Measurements from ENCODE around the gene ENO3.

GRCh38 chr17:4953451-4953961 lies 2.6 kb downstream of the ENO3 start:
- TF ChIP-seq EZH2phosphoT487 (IDR thresholded peaks at IDR 0.05; ENCODE audit: borderline replicate concordance) = no peak
- TF ChIP-seq, protein P1, sequence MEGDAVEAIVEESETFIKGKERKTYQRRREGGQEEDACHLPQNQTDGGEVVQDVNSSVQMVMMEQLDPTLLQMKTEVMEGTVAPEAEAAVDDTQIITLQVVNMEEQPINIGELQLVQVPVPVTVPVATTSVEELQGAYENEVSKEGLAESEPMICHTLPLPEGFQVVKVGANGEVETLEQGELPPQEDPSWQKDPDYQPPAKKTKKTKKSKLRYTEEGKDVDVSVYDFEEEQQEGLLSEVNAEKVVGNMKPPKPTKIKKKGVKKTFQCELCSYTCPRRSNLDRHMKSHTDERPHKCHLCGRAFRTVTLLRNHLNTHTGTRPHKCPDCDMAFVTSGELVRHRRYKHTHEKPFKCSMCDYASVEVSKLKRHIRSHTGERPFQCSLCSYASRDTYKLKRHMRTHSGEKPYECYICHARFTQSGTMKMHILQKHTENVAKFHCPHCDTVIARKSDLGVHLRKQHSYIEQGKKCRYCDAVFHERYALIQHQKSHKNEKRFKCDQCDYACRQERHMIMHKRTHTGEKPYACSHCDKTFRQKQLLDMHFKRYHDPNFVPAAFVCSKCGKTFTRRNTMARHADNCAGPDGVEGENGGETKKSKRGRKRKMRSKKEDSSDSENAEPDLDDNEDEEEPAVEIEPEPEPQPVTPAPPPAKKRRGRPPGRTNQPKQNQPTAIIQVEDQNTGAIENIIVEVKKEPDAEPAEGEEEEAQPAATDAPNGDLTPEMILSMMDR (conservative IDR thresholded peaks at IDR 0.05; ENCODE audit: low read length) = no peak
